Umbilical cord (tissue), 2 donors: ENCODE data around the gene GRAMD4. TPM values are rescaled to one million over a fixed set of nuclear protein-coding genes. Genes with fewer than 3 reads are reported as not detected.

ENCODE experiments used
- DNase-seq: peaks from one replicate; pipeline ENCODE4 v3.0.0-alpha.2; 2015; ENCODE audit warnings: low spot score
- total RNA-seq: library from RNA; depleted of rRNA; stranded (reverse); fragments of >200 nt; gene quantifications from one replicate; pipeline ENCODE4 v1.2.3, GENCODE V29; 2014; ENCODE audit warnings: low replicate concordance; ENCODE audit not compliant: insufficient read depth

The GRAMD4 gene
- total RNA-seq, 1 donor from 2014 or later: 25.8 TPM

- no peak for DNase-seq
Measured at GRCh38 chr22:46688949-46689348, 68.8 kb downstream of the GRAMD4 start.

- no peak for DNase-seq
Measured at GRCh38 chr22:46690146-46690545, 70.0 kb downstream of the GRAMD4 start.

GRCh38 chr22:46691571-46691970 lies 71.4 kb downstream of the GRAMD4 start:
- no peak for DNase-seq

- DNase-seq: no peak
Measured at GRCh38 chr22:46693634-46694415, 73.6 kb downstream of the GRAMD4 start.

GRCh38 chr22:46694416-46695170 lies 74.4 kb downstream of the GRAMD4 start:
- DNase-seq: no peak

GRCh38 chr22:46695346-46696228 lies 75.4 kb downstream of the GRAMD4 start:
- no peak for DNase-seq

GRCh38 chr22:46696229-46696518 lies 76.0 kb downstream of the GRAMD4 start:
- no peak for DNase-seq

GRCh38 chr22:46696614-46697013 lies 76.4 kb downstream of the GRAMD4 start:
- no peak for DNase-seq

GRCh38 chr22:46697811-46698515 lies 77.8 kb downstream of the GRAMD4 start:
- no peak for DNase-seq

- DNase-seq: no peak
Measured at GRCh38 chr22:46699091-46699490, 78.9 kb downstream of the GRAMD4 start.

GRCh38 chr22:46701262-46701661 lies 81.1 kb downstream of the GRAMD4 start:
- no peak for DNase-seq

GRCh38 chr22:46703171-46703995 lies 83.2 kb downstream of the GRAMD4 start:
- no peak for DNase-seq

GRCh38 chr22:46703996-46704370 lies 83.8 kb downstream of the GRAMD4 start:
- no peak for DNase-seq

- DNase-seq: no peak
Measured at GRCh38 chr22:46706060-46706459, 85.9 kb downstream of the GRAMD4 start.

- DNase-seq: no peak
Measured at GRCh38 chr22:46707305-46707704, 87.1 kb downstream of the GRAMD4 start.

GRCh38 chr22:46707827-46708570 lies 87.8 kb downstream of the GRAMD4 start:
- no peak for DNase-seq

- DNase-seq: no peak
Measured at GRCh38 chr22:46708766-46709330, 88.7 kb downstream of the GRAMD4 start.

GRCh38 chr22:46710806-46711205 lies 90.6 kb downstream of the GRAMD4 start:
- no peak for DNase-seq

GRCh38 chr22:46712288-46712687 lies 92.1 kb downstream of the GRAMD4 start:
- no peak for DNase-seq

- no peak for DNase-seq
Measured at GRCh38 chr22:46714550-46714949, 94.4 kb downstream of the GRAMD4 start.
